NK-92 (cell line): ENCODE data around the gene FAM171A1.
"Not testable (repeated sequence)": the region's sequence is repeated elsewhere in the genome, so short reads cannot be mapped to it uniquely, and the experiment has no call there.

Experiments used
- DNase-seq: peaks from one replicate; lab custom pipeline; 2025; ENCODE audit not compliant: unreplicated experiment; lab: John Stamatoyannopoulos, UW

The FAM171A1 gene

DNA sequence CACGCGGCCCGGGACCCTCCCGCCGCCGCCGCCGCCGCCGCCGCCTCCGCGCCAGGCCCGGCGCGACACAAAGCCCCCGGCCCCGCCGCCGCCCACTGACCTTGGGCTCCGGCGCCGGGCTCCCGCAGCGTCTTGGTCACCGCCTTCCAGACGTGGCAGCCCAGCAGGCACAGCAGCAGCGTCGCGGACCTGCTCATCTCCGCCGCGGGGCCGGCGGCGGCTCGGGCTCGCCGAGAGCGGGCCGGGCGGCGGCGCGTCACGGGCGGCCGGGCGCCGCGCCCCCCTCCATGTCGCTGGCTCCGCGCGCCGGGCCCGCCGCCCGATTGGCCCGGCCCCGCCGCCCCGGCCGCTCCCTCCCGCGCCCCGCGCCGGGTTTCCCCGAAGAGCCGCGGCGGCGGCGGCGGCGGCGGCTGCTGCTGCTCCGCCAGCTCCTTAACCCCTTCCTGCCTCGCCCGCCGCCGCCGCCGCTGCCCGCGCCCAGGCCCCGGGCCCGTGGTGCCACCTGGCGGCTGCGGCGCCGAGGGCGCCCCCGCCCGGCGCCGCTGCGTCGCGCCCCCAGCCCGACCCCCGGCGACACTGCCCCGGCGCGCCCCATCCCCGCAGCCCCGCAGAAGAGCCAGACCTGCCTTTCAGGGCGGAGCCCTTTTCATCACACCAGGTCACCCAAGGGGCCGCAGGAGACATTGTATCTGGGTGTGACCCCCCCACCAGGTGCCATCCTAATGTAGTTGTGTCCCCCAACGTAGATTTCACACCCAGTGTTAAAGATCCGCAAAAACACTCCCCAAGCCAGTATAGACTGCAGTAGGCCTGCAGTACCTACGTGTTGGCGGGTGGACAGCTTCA, at the start of gene FAM171A1:
FAM171A1 (minus strand) TSS at position 434 of the 846 bp plus-strand sequence; CDS start at position 197, 237 bp downstream.
- no peak for DNase-seq

GRCh38 chr10:15420858-15421257, 49.8 kb upstream of the FAM171A1 start:
- no peak for DNase-seq

DNA sequence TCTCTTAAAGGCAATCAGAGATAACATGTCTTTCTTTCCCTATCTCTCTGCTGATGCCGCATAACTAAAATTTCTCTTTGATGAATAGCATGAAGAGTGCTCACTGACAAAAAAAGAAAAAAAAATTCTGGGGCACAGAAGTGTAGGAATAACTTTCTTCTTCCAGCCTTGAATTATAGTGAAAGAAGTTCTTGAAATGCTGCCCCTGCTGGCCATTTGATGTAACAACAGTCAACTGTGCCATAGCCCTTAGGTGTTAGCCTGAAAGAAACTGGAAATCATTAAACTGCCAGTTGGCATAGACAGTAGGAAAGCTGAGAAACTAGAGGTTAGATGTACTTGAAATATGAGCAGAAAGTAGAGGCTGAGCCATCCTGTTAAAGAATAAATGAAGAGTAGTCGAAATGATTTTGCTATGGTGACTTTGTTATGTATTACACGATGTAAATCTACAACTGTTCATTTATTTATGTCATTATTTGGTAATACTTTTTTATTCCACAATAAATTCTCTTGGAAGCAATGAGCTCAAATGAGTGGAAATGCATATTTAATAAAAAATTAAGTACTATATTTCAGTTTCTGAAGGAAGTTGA, 48.3 kb upstream of the FAM171A1 start:
- DNase-seq, result no peak

GRCh38 chr10:15416034-15416433, 44.9 kb upstream of the FAM171A1 start:
- no peak for DNase-seq

DNA sequence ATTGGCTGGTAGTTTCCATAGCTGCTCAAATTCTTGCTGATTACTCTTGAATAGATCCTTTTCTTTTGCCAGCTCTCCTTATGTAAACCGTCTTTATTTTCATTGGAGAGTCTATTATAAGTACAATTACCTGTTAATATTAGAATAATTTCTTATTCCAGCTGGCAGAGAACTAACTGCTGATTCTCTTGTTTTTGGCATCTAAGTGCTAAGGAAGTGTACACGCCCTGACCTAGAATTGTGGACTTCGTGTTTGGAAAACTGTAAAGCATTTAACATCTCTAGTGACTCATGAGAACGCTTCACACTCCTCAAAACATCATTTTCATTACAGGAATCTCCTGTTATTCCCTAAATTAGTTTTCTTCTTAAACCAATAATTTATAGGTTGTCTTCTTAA, 39.9 kb upstream of the FAM171A1 start:
- no peak for DNase-seq

DNA sequence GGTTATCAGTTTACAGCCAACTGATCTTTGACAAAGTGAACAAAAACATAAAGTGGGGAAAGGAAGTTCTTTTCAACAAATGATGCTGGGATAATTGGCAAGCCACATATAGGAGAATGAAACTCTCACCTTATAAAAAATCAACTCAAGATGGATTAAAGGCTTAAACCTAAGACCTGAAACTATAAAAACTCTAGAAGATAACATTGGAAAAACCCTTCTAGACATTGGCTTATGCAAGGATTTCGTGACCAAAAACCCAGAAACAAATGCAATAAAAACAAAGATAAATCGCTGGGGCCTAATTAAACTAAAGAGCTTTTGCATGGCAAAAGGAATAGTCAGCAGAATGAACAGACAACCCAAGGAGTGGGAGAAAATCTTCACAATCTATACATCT, 38.3 kb upstream of the FAM171A1 start:
- not testable (repeated sequence) for DNase-seq

DNA sequence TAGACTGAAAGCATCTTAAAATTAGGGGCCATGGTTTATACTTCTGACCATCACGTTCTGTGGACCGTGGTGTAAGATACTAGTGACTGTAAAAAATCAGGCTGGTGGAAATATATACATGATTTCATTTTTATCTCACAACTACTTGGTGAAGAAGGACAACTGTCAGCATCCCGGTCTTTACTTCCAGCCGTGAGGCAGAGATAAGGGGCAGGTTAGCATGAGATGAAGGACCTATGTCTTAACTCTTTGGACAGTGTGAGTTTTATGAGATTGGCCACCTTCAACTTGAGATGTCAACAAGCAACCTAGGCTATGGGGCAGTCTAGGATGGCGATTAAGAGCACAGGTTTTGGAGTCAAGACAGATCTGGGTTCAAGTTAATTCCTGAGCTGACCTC, 37.5 kb upstream of the FAM171A1 start:
- DNase-seq, result no peak

DNA sequence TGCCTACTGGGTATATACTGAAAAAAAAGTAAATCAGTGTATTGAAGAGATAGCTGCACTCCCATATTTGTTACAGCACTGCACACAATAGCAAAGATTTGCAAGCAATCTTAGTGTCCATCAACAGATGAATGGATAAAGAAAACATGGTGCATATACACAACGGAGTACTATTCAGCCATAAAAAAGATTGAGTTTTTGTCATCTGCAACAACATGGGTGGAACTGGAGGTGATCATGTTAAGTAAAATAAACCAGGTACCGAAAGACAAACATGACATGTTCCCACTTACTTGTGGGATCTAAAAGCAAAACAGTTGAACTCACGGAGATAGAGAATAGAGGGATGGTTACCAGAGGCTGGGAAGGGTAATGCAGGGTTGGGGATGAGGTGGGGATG, 34.2 kb upstream of the FAM171A1 start:
- DNase-seq, result no peak

- no peak for DNase-seq
Measured at GRCh38 chr10:15401382-15401781, 30.3 kb upstream of the FAM171A1 start.

- not testable (repeated sequence) for DNase-seq
Measured at GRCh38 chr10:15400461-15400860, 29.4 kb upstream of the FAM171A1 start.

GRCh38 chr10:15399060-15399661, 28.1 kb upstream of the FAM171A1 start:
- no peak for DNase-seq

DNA sequence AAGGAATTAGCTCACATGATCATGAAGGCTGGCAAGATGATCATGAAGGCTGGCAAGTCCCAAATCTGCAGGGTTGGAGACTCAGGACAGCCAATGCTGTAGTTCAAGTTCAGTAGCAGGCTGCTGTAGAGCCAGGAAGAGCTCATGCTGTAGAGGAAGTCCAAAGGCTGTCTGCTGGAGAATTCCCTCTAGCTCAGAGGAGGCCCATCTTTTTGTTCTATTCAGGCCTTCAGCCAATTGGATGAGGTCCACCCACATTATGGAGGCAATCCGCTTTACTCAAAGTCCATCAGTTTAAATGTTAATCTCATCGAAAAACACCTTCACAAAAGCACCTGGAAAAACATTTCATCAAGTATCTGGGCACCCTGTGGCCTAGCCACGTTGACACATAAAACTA, 24.8 kb upstream of the FAM171A1 start:
- DNase-seq, result no peak

DNA sequence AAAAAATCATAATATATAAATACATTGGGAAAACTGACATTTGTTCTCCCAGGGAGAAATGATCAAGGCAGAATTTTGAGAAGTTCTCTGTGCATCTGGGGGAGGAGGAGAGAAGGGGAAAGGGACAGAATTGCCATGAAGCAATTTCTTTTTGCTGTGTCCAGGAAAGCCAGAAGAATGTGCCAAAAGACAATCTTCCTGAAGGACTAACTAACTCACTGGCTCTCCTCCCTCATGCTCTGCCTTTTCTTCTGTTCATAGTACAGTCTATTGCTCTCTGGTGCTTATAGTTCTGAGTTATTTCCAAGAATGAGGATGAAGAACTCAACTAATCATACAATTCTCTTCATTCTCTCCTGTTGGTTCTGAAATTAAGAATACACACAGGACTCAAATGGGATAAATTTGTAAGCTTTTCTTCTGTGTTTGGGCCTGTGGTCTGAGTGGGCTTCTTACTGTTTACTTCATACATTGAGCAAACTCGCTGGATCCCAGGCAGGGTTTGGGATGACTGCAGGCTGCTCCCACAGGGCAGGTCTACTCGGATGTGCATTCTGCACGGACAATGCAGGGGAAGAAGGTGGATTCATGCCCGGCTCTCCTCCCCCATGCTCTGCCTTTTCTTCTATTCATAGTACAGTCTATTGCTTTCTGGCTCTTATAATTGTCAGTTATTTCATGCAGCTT, 22.2 kb upstream of the FAM171A1 start:
- no peak for DNase-seq

DNA sequence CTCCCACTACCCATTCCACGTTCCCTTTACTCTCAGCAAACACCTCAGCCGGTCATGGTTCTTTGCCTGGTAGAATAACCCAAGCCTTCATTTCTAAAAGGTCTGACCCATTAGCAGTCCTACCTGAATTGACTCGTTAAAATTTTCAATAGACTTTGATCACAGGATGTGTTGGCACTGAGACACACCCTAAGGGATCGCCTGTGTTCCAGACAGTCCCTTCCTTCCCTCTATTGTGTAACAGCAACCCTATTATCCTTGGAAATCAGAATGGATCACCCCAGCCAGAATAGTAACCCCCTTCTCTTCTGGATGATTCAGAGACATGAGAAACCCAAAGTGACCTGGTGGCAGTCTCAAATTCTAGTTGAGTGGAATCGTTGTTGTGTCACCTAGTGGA, 20.4 kb upstream of the FAM171A1 start:
- DNase-seq, result no peak

GRCh38 chr10:15388172-15388571, 17.1 kb upstream of the FAM171A1 start:
- not testable (repeated sequence) for DNase-seq

DNA sequence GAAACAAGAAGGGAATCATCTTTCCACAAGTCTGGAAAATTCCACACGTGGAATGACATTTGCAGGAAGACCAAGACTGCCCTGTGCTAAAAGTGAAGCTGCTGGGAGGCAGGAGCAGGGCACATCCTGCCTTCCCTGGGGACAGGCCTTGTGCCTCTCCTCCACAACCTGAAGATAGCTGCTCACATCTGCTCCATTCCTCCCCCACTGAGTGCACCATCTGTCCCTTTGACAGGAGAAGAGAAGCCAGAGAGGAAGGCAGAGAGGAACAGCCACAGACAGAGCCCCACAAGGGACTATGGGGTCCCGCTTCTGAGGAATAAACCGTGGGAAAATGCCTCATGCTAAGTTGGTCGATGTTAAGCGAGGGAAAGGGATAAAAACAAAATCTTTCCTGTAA, 15.9 kb upstream of the FAM171A1 start:
- DNase-seq, result no peak

- no peak for DNase-seq
Measured at GRCh38 chr10:15385552-15386455, 14.7 kb upstream of the FAM171A1 start.

- no peak for DNase-seq
Measured at GRCh38 chr10:15381420-15381819, 10.3 kb upstream of the FAM171A1 start.

- DNase-seq, result no peak
Measured at GRCh38 chr10:15379078-15379477, 8.0 kb upstream of the FAM171A1 start.

- DNase-seq, result no peak
Measured at GRCh38 chr10:15378569-15378968, 7.5 kb upstream of the FAM171A1 start.

- DNase-seq, result no peak
Measured at GRCh38 chr10:15374566-15374965, 3.5 kb upstream of the FAM171A1 start.
